Stimulated activated CD4-positive, alpha-beta T cell treated with anti-CD3 and anti-CD28 coated beads, Interleukin-2, amount 100 ng/mL, for 4 hours (primary cell): ENCODE results near the gene ST6GALNAC6.
"Not testable (repeated sequence)": the region's sequence is repeated elsewhere in the genome, so short reads cannot be mapped to it uniquely, and the experiment has no call there.

Experiments
- DNase-seq: peaks from one replicate; pipeline ENCODE4 v3.0.0-alpha.2; 2020; ENCODE audit warnings: low read depth

The ST6GALNAC6 gene

DNA sequence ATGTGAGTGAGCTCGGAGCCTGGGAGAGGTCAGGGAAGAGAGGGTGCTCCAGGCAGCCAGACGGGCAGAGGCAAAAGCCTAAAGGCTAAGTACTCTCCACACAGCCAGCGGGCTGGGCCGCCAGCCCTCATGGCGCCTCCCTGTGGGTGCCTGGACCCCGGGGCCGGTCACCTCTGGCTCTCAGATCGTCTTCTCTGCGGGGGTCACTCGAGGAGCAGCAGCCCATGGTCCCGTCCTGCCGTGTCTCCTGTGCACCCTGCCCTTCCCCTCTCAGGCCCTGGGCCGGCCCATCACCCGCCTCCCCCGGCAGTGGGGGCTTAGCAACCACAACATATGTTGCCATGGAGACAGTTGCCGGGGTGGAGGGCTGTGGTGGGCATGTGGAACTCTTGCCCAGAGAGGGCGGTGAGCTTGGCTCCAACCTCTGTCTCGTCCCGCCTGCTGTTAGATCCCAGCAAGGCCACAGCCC, 26.1 kb downstream of the ST6GALNAC6 start:
- DNase-seq = no peak

GRCh38 chr9:127872369-127873222, 26.8 kb downstream of the ST6GALNAC6 start:
- no peak for DNase-seq

DNA sequence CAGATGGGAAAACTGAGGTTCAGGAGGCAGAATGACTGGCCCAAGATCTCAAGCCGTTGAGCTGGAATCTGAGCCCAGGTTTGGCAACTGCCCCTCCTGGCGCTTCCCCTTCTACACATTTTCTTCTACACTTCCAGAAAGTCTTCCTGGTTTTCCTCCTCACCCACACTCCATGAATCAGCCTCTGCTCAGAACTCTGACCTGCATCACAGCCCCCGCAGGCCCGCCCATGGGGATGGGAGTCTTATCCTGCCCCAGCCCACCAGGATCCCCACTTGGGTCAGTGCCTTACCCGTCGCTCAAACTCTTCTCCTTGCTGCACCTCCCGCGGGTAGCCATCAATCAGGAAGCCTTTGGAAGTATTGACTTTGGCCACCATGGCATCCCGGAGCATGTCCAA, 27.9 kb downstream of the ST6GALNAC6 start:
- no peak for DNase-seq

GRCh38 chr9:127870887-127871286, 28.5 kb downstream of the ST6GALNAC6 start:
- DNase-seq = no peak

DNA sequence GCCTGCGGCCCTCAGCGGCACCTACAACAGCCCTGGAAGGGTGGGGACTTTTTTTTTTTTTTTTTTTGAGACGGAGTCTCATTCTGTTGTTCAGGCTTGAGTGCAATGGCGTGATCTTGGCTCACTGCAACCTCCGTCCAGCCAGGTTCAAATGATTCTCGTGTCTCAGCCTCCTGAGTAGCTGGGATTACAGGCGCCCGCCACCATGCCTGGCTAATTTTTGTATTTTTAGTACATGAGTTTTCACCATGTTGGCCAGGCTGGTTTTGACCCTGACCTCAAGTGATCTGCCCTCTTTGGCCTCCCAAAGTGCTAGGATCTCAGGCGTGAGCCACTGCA, 29.3 kb downstream of the ST6GALNAC6 start:
- DNase-seq = not testable (repeated sequence)

DNA sequence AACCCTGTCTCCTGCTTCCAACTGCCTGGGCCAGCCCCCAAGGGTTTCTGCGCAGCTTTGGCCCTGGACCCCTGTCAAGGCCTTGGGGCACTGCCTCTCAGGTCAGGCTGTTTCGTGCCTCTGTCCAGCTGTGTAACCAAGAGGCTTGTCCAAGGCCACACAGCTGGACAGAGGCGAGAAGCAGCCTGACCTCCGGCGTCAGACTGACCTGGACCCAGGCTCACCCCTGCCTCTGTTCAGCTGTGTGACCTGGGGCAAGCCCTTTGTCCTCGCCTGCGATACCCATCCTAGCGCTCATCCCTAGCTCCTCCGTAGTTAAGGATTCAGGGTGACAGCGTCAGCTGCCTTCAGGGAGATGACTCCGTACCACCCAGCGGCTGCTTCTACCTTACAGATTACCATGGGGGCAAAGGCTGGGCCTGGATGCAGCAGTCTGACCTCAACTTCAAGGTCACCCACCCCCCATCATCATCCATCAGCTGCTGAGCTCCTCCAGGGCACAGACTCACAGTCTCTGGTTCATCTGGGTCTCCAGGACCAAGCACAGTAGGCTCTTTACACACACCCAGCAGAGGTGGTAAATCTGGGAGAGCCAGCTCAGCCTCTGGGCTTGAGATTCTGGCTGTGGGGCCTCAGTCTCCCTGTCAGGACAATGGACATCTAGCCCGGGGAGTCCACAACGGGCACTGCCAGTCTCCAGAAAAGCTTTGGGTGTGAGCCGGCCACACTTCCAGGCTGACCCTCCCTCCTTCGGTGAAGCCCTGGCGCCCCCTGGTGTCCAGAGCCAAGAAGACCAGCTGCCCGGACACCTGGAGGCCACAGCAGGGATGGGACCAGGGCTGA, 29.9 kb downstream of the ST6GALNAC6 start:
- DNase-seq = peak; percentile 64

- DNase-seq = no peak
Measured at GRCh38 chr9:127868278-127868902, 31.0 kb downstream of the ST6GALNAC6 start.

DNA sequence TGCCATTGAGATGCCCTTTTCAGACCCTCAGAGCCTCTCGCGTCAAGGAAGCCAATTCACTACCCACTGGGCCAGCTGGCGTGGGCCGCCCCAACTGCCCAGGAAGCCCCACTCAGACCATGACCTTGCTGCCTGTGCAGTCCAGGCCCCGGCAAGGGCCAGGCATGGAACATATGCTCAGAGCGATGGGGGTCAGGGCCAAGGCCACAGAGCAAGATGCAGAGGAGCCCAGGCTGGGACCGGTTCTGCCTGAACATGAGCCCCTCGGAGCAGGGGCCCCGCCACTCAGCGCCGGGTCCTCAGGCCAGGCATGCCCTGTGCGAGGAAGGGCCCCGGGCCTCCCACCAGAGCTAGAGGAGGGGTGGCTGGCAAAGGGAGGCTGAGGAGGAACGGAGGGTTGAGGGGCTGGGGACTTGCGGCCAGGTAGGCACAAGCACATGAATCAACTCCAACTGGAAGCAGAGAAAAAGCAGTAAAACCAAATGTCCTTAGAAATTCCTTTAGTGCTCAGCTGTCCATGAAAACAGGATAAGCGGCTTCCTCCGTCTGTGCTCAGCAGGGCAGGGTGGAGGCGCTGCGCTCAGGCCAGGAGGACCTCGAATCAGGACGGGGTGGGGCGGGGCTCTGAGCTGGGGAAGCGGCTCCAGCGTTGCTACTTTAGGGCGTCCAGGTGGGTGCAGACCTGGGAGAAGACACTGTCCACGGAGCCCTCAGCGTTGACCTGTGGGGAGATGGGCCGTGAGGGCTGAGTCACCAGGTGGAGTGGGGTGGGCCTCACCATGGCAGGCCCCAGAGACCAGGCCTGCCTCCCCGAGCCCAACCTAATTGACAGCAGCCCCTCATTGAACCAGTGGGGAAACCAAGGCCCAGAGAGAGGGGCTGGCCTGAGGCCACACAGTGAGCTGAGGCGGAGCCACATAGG, 31.8 kb downstream of the ST6GALNAC6 start:
- DNase-seq = no peak

- no peak for DNase-seq
Measured at GRCh38 chr9:127866535-127866934, 32.9 kb downstream of the ST6GALNAC6 start.

DNA sequence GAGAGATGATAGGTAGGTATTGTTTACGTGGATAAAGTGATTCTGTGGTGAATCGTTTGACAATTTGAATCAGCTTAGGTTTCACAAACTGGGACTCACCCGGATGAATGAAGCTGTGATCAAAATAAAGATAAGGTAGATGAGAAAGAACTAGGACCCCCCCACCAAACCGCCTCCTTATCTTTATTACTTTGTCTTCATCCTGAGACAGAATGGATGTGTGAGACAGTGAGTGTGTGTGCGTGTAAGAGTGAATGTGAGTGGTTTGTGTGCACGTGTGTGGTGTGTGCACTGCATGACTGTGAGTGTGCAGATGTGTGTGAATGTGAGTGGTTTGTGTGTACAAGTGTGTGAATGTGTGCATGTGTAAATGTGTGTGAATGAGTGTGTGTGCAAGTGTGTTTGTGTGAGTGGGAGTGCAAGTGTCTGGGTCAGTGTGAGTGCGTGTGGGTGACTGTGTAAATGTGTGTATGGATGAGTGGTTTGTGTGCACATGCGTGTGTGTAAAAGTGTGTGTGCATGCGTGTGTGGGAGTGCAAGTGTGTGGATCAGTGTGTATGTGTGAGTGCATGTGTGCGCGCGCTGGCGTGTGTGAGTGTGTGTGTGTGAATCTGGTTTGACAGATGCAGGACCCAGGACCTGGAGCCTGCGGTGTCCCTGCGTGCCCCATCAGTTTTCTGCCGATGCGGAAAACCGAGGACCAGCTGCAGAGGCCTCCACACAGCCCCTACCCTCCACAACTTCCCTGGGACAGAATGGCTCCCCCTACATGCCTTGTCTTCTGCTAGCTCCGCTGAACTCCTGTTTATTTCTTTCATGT, 33.5 kb downstream of the ST6GALNAC6 start:
- DNase-seq = no peak

GRCh38 chr9:127863191-127863621, 36.2 kb downstream of the ST6GALNAC6 start:
- DNase-seq = no peak

- DNase-seq = no peak
Measured at GRCh38 chr9:127862075-127863011, 37.1 kb downstream of the ST6GALNAC6 start.

DNA sequence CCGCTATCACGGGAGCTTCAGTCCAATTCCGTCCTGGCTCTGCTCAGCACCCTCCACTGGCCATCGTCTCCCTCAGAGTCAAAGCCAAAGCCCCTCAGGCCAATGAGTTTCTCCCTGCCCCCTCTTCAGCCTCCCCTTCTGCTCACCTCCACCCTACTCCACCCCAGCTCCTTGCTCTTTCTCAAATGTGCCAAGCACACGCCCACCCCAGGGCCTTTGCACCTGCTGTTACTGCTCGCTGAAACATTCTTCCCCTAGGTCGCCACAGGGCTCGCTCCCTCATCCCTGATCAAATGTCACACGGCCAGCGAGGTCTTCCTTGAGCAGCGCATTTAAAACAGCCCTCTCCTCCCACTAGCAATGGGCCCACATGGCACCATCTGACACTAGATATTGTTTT, 38.6 kb downstream of the ST6GALNAC6 start:
- DNase-seq = no peak

DNA sequence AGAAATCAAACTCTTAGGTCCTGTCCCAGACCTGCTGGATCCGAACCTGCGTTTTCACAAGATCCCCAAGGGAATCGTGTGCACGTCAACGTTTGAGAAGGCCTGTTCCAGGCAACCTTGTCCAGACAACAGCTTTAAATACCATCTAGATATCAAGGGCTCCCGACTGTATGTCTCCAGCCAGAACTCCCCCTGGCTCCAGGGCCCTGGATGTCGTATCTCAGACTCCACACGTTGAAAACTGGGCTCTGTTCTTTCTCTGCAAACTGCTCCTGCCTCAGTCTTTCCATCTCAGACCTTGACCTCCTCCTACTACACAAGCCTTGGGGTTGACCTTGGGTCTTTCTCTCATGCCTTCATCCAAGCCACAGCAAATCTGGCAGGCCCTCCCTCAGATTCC, 39.1 kb downstream of the ST6GALNAC6 start:
- DNase-seq = no peak

GRCh38 chr9:127858041-127858512, 41.3 kb downstream of the ST6GALNAC6 start:
- no peak for DNase-seq

DNA sequence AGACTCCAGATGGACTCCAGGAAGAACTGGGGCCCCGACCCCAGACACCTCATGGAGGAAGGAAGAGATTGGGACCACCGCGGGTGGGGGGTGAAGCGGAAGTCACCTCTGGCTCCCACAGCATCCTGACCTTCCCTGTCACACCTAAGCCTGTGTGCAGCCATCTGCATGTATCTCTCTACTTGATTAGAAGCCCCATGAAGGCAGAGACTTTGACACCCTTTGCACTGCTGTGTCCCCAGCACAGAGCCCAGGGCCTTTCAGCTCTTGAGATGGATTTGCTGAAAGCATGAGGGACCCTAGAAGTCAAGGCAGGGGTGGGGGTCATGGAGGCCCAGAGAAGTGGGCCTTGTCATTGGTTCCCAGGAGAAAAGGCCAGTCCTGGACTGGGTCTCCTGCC, 42.1 kb downstream of the ST6GALNAC6 start:
- no peak for DNase-seq

GRCh38 chr9:127856729-127857116, 42.7 kb downstream of the ST6GALNAC6 start:
- no peak for DNase-seq

DNA sequence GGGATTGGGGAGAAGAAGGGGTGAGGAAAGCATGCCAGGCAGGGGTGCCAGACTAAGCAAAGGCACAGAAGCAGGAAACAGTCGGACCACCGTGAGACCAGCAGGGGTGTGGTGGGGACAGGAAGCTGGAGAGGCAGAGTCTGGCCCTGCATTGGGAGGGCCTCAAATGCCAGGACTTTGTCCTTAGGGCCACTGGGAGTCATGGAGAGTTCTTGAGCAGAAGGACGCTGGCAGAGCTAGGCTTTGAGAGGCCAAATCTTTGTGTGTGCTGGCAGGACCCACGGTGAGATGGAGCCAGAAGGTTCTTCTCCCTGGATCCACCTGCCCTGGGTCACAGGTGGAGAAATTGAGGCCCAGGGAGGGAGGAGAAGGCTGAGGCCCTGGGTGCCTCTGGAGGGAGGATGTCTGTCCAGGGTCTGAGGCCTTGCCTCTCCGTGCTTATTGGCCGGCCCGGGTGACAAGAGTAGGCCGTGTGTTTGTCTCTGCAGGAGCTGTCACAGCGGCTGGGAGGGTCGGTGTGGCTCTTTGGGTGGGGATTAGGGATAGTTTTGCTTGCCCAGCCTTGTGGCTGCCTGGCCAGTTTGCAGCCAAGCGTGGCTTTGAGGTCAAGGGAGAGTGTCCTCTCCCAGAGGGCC, 43.2 kb downstream of the ST6GALNAC6 start:
- no peak for DNase-seq

DNA sequence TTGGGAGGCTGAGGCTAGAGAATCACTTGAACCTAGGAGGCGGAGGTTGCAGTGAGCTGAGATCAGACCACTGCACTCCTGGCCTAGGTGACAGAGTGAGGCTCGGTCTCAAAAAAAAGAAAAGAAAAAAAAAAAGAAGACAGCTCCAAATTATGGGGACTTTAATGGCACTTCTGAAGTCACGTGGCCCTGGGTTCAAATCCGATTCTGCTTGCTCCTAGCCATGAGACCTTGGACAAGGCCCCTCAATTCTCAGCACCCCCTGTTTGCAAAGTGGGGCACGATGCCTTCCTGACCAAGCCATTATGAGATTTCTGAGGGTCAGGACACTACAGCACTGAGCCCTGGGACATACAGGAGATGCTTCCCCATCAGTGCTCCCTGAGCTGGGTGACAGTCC, 43.9 kb downstream of the ST6GALNAC6 start:
- DNase-seq = no peak
